NCI-H1417 treated with DMSO at 0.1 percent for 48 hours (cell line): ENCODE data around the gene PARN.

Source experiments
- DNase-seq: peaks from one replicate; lab custom pipeline; 2025; lab: John Stamatoyannopoulos, UW

PARN gene

GRCh38 chr16:14499110-14499509, 130.9 kb downstream of the PARN start:
- DNase-seq = no peak

- DNase-seq = no peak
Measured at GRCh38 chr16:14497245-14498082, 132.6 kb downstream of the PARN start.

- DNase-seq = no peak
Measured at GRCh38 chr16:14496786-14497185, 133.3 kb downstream of the PARN start.

GRCh38 chr16:14496047-14496770, 133.9 kb downstream of the PARN start:
- DNase-seq = no peak

DNA sequence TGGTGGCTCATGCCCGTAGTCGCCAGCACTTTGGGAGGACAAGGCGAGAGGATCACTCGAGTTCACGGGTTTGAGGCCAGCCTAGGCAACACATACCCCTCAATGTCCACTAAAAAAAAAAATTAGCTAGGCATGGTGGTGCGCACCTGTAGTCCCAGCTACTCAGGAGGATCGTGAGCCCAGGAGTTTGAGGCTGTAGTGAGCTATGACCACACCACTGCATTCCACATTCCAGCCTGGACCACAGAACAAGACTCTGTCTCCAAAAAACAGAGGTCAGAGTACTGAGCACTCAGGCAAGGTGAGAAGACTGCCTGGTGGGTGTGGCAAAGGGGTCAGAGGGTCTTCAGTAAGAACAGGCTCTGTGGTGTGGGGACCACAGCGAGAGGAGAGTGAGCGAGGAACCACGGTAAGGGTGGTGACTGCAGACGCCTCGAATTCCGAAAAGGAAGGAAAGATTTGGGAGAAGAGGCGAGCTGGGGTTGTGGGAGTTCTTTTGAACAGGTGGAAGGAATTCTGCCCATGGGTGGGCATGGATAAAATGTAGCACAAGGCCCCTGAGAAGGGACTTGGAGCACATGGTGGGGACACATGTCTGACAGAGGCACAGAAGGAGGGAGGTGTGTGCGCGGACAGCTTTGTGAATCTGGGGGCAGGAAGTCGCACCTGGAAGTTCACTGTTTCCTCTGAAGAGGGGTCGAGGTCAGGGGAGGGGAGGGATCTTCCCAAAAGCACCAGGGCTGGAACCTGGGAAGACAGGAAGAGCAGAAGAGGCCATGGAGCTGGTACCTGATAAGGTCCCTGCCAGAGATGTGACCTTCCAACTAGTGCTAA, 134.6 kb downstream of the PARN start:
- DNase-seq = no peak

- DNase-seq = no peak
Measured at GRCh38 chr16:14494396-14494966, 135.6 kb downstream of the PARN start.

DNA sequence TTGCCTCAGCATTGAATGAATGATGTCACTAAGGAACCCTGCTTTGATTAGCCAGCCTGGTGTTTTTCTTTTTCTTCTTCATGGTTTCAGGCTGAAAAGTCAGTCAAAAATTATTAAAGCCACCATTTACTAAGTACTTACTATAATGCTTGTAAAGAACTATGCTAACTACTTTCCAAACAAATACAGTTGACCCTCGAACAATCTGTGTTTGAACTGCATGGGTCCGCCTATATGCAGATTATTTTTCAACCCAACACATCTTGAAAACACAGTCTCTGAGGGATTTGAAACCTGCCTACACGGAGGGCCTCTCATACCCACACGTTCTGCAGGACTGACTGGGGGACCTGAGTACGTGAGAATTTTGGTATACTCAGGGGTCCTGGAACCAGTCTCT, 136.3 kb downstream of the PARN start:
- no peak for DNase-seq

DNA sequence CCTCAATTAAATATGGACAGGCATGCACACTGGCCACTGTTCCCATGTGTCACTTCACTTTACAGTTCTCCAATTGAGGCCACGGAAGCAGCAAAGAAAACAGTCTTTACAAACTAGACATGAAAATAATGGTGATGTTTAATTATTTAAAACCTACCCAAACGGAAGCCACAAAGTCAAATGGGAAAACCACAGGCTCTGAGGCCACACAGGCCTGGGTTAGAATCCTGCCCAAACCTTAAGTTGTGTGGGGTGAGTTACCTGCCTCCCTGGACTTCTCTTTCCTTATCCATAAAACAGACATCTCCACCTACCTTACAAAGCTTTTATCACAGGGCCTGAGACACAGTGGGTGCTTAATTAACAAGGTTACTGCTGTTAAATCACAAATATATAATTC, 137.4 kb downstream of the PARN start:
- DNase-seq = no peak

- no peak for DNase-seq
Measured at GRCh38 chr16:14491861-14492529, 138.1 kb downstream of the PARN start.

DNA sequence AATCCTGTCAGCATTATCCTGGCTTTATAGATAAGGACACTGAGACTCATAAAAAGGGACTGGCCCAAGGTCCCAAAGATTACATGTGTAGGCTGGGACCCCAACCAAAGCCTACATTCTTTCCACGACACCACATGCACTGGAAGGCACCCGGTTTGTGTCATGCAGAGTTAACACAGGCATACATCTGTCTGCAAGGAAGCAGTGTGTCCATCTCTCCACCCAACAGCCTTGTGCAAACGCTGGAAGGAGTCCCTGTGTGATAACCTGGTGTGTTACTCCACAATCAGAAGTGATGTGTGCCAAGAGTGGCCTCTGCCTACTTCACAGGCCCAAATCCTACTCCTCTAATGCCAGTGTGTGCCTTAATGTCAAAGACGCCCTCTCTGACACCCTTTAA, 139.8 kb downstream of the PARN start:
- DNase-seq = no peak

- DNase-seq = no peak
Measured at GRCh38 chr16:14489460-14489859, 140.6 kb downstream of the PARN start.

- no peak for DNase-seq
Measured at GRCh38 chr16:14487579-14487978, 142.5 kb downstream of the PARN start.

- no peak for DNase-seq
Measured at GRCh38 chr16:14486520-14487303, 143.3 kb downstream of the PARN start.

GRCh38 chr16:14485811-14486519, 144.1 kb downstream of the PARN start:
- DNase-seq = no peak

DNA sequence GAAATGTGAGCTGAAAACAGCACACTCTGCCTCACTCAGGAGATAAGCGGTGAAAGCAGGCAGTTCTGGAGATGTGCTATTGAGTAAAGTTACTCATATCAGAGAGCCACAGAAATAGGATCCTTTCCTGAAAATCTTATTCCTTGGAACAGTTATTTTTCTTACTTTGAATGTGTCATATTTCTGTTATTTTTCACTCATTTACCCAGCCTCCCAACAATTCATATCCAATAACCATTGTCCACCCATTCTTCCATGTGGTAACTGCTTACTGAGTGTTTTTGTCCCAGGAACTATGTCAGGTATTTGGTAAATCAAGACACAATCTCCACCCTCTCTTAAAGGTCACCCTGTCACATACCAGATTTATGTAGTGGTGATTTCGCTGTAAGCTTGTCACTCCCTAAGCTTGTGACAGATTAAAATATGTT, 144.9 kb downstream of the PARN start:
- DNase-seq = no peak

DNA sequence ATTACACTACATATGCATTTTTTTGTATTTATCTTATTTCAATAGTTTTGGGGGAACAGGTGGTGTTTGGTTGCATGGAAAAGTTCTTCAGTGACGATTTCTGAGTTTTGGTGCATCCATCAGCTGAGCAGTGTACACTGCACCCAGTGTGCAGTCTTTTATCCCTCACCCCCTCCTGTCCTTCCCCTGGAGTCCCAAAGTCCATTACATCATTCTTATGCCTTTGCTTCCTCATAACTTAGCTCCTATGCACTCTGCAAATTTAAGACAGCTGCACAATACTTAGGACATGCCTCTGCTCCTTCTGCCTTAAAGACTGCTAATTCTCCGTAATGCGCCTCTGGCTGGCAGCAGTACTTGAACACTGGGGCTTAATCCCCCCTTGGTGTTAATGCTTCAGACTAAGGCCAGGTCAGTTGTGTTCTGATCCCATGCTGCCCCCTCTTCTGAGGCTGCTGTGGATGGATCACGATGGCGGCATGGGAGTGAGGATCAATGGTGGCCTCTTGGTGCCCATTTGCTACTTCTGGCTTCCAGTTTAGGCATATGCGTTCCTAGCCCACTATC, 146.2 kb downstream of the PARN start:
- no peak for DNase-seq

DNA sequence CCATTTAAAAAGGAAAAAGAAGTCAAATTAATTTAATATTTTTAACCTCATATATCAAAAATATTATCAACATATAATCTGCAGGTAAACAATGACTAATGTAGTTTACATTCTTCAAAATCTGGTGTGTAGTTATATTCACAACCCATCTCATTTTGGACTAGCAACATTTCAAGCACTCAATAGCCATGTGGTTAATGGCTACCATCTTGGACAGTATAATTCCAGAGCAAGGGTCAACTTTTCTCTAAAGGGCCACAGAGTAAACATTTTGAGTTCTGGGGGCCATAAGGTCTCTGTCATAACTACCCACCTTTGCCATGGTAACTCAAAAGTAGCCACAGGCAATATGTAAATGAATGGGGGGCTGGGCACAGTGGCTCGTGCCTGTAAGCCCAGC, 153.9 kb downstream of the PARN start:
- DNase-seq = no peak

DNA sequence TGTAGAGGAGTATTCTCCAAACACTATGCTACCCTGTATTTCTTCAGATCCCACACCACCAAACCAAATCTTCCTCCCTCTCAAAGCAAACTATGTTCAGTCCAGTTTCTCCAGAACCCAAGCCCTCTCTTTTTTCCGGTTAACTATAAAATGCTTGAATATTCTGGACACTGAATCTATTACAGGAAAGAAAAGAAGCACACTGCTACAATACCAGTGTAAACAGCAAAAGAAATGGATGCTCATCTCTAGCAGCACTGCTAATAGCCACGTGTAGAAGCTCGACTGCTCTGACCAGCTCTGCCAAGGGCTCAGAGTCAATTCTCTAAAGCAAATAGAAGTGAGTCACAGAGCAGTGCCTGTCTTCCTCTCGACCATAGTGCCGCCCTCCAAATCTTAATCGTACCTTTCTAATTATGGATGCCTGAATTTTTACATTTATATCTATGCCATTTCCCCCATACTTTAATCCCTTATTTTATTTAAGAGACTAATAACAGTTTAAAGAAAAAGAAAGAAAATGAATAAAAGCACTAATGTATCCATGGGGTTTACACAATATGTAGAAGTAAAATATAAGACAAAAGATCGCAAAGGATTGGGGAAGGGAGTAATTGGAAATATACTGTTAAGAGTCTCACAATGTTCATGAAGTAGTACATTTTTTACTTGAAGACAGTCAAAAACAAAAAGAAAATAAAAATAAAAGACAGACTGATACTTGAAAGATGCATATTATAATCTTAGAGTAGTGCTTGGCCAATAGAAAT, 154.5 kb downstream of the PARN start:
- DNase-seq = no peak

GRCh38 chr16:14473488-14473887, 156.6 kb downstream of the PARN start:
- DNase-seq = no peak
